ENCODE results near the gene CENPF. TPM values are rescaled to one million over a fixed set of nuclear protein-coding genes. Genes with fewer than 3 reads are reported as not detected.
"Not testable (repeated sequence)": the region's sequence is repeated elsewhere in the genome, so short reads cannot be mapped to it uniquely, and the experiment has no call there.

The CENPF gene
- total RNA-seq, 2 donors from 2014 or later, result 0.63 to 3.3 TPM

DNA sequence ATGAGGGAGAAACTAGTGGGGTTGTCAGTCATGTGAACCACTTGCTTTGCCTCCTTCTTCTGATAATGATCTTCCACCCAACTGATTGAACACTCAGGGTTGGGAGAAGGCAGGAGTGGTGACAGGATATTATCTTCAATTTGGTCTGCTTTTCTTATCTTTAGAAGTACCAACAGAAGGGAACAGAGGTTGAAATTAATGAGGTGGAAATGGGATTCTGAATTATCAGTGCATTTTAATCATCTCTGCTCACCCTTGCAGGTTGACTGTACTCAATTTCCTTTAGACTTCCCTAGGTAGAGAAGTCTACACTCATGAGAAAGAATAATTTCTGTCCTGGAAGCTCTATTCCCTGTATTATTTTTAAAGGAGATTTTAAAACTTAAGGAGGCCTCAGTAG lies 31.7 kb upstream of the CENPF start:
- Histone ChIP-seq H3K36me3 (no peaks in the 10 kb centered on the region), H3K27ac (no peak overlapping the region), H3K9me3 (peaks cover 0 to 11% of the 10 kb centered on the region in 2 donors), H3K4me3 (no peak overlapping the region), H3K4me1 (no peaks in the 10 kb centered on the region), H3K27me3 (no peaks in the 10 kb centered on the region)
- TF ChIP-seq CTCF (IDR thresholded peaks at IDR 0.05), result no peak
- no peak for DNase-seq (ENCODE audit: low spot score)

DNA sequence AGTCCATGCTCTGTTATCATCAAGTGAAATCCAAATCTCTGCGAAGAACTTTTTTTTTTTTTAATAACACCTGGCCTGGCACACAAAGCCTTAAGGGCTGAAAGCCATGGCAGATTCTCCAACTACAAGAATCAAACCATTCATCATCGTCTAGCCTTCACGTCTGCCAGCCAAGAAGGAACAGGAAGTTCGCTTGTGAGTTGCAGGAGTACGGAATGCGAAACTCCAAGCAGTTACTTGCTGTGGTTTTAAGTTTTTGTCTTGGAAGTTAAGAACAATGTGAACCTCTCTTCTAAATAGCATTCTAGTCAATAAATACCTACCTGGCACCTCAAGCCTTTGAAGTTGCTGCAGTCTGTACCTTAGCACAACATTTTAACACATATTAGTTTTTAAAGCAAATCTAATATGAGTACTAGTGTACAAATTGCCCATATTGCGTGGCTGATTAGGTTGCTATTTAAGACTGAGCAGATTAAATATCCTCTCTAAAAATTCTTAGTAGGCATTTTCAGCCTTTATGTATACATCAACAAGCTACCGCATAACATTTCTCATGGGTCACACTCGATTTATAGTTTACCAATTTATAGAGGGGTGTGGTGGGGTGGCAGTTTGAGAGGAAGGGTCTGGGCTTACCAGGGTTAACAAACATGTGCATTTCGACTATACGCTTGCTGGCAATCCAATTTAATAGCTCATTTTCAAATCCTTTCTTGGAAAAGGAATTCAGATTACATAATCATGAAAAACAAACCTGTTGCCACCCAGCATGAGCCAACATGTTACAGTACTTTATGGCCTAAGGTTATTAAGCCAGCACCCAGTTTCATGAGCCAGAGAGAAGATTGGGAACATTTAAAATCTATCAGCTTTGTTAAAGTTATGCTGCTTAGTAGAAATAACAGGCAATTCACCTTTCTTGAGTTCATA lies 29.3 kb upstream of the CENPF start:
- DNase-seq (ENCODE audit: low spot score), result no peak
- H3K4me1 ChIP-seq, result no peaks in the 10 kb centered on the region
- peaks cover 0 to 21% of the 10 kb centered on the region in 2 donors for H3K9me3 ChIP-seq
- H3K36me3 ChIP-seq, result no peaks in the 10 kb centered on the region
- no peak overlapping the region for H3K27ac ChIP-seq
- H3K4me3 ChIP-seq, result no peak overlapping the region
- no peaks in the 10 kb centered on the region for H3K27me3 ChIP-seq
- TF ChIP-seq CTCF (IDR thresholded peaks at IDR 0.05), result no peak

GRCh38 chr1:214574598-214575411 lies 28.2 kb upstream of the CENPF start:
- peaks cover 0 to 21% of the 10 kb centered on the region in 2 donors for H3K9me3 ChIP-seq
- H3K4me3 ChIP-seq, result no peak overlapping the region
- no peak for DNase-seq (ENCODE audit: low spot score)
- H3K27ac ChIP-seq, result no peak overlapping the region
- no peaks in the 10 kb centered on the region for H3K27me3 ChIP-seq
- H3K36me3 ChIP-seq, result no peaks in the 10 kb centered on the region
- no peaks in the 10 kb centered on the region for H3K4me1 ChIP-seq
- no peak for TF ChIP-seq CTCF (IDR thresholded peaks at IDR 0.05)

DNA sequence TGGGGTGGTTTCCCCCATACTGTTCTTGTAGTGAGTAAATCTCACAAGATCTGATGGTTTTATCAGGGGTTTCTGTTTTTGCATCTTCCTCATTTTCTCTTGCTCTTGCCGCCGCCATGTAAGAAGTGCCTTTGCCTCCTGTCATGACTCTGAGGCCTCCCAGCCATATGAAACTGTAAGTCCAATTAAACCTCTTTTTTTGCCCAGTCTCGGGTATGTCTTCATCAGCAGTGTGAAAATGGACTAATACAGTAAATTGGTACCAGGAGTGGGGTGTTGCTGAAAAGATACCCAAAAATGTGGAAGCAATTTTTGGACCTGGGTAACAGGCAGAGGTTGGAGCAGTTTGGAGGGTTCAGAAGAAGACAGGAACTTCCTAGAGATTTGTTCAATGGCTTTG lies 26.9 kb upstream of the CENPF start:
- H3K27me3 ChIP-seq; DNase-seq (ENCODE audit: low spot score); H3K4me1 ChIP-seq; H3K36me3 ChIP-seq; H3K27ac ChIP-seq; H3K4me3 ChIP-seq: not testable (repeated sequence)
- H3K9me3 ChIP-seq, result peaks cover 0 to 21% of the 10 kb centered on the region in 2 donors

DNA sequence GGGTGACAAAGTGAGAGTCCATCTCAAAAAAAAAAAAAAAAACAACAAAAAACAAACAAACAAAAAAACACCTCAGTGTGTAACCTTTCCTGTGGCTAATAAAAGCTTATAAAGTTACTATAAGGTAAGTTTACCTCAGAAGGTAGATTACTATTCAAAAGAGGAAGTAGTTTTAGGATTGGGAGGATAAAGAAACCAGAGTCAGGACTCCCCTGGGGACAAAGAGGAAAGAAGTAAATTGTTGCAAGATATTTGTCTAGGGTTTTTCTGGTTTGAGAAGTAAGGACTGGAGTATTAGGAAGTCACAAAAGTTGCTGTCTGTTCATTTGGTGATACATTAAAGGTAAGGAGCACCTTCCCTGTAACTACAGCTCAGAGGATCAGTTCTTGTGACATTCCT lies 23.8 kb upstream of the CENPF start:
- Histone ChIP-seq H3K4me1 (no peaks in the 10 kb centered on the region), H3K4me3 (no peak overlapping the region), H3K36me3 (no peaks in the 10 kb centered on the region), H3K27ac (no peak overlapping the region), H3K9me3 (peaks cover 0 to 21% of the 10 kb centered on the region in 2 donors), H3K27me3 (no peaks in the 10 kb centered on the region)
- TF ChIP-seq CTCF (IDR thresholded peaks at IDR 0.05), result no peak
- no peak for DNase-seq (ENCODE audit: low spot score)

DNA sequence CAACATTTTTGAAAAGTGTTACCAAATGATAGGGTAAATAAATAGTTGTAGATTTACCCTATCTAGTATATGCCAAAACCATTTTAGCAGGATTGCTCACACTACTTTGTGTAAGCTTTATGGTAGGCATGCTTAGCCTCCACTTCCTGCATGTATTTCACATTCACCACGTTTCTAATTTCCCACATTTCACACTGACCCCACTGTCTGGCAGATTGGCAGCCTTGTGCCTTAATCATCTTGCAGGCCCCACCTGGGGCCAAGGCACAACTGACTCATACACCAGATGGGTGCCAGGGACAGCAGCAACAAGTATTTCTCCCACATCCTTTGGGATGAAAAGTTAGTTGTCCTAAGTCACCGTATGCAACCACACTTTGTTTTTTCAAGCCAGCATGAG lies 21.2 kb upstream of the CENPF start:
- DNase-seq (ENCODE audit: low spot score), result no peak
- H3K27ac ChIP-seq, result no peak overlapping the region
- no peaks in the 10 kb centered on the region for H3K27me3 ChIP-seq
- no peaks in the 10 kb centered on the region for H3K36me3 ChIP-seq
- no peaks in the 10 kb centered on the region for H3K4me1 ChIP-seq
- no peak for TF ChIP-seq CTCF (IDR thresholded peaks at IDR 0.05)
- peaks cover 0 to 5% of the 10 kb centered on the region in 2 donors for H3K9me3 ChIP-seq
- H3K4me3 ChIP-seq, result no peak overlapping the region
